ENCODE data around the gene PABPN1L.

The PABPN1L gene

GRCh38 chr16:88828711-88829110 is 37.7 kb downstream of the PABPN1L start:
- no CpG with 5 or more reads among the region's 24 CpGs for WGBS (ENCODE audit: extremely low coverage, insufficient coverage, low lambda C conversion rate)
- H4K8ac ChIP-seq (ENCODE audit: low read depth, low read length), result no peak overlapping the region

GRCh38 chr16:88827727-88828126 is 38.7 kb downstream of the PABPN1L start:
- Histone ChIP-seq H3K4me2 (ENCODE audit: low read length) (no peak overlapping the region), H3K36me3 (ENCODE audit: control insufficient read depth, insufficient read depth, low read length) (no peaks in the 10 kb centered on the region), H2BK120ac (ENCODE audit: low read depth, low read length) (no peak overlapping the region), H3K79me2 (ENCODE audit: control insufficient read depth, insufficient read depth, low read length) (no peaks in the 10 kb centered on the region), H3K23ac (ENCODE audit: low read length) (no peak overlapping the region), H3K18ac (ENCODE audit: low read length) (no peak overlapping the region), H3K56ac (ENCODE audit: low read length) (no peak overlapping the region), H4K8ac (ENCODE audit: low read depth, low read length) (no peak overlapping the region), H3K79me1 (ENCODE audit: low read length) (no peaks in the 10 kb centered on the region), H3K4me1 (ENCODE audit: control insufficient read depth, low read depth, low read length) (no peaks in the 10 kb centered on the region), H3K27me3 (ENCODE audit: insufficient read depth, low read length, poor library complexity) (no peaks in the 10 kb centered on the region), H3K9ac (ENCODE audit: low read length) (no peak overlapping the region), H2BK5ac (ENCODE audit: low read length) (no peak overlapping the region), H3K27ac (ENCODE audit: low read depth, low read length) (no peak overlapping the region), H2AK5ac (ENCODE audit: low read length) (no peak overlapping the region), H3K4ac (ENCODE audit: low read depth, low read length) (no peak overlapping the region), H2BK15ac (replicated peaks; ENCODE audit: low read depth) (no peak overlapping the region), H4K5ac (ENCODE audit: low read length) (no peak overlapping the region), H3K4me3 (ENCODE audit: low read length) (no peak overlapping the region)
- WGBS (ENCODE audit: extremely low coverage, insufficient coverage, low lambda C conversion rate), result no CpG with 5 or more reads among the region's 21 CpGs
- DNase-seq, result no peak

More at GRCh38 chr16:88828711-88829110, 37.7 kb downstream of the PABPN1L start:
- Histone ChIP-seq H2BK5ac (ENCODE audit: low read length) (no peak overlapping the region), H3K18ac (ENCODE audit: low read length) (no peak overlapping the region), H3K4me3 (ENCODE audit: low read length) (no peak overlapping the region), H3K4me2 (ENCODE audit: low read length) (no peak overlapping the region), H3K36me3 (ENCODE audit: control insufficient read depth, insufficient read depth, low read length) (no peaks in the 10 kb centered on the region), H3K4ac (ENCODE audit: low read depth, low read length) (no peak overlapping the region), H3K27me3 (ENCODE audit: insufficient read depth, low read length, poor library complexity) (no peaks in the 10 kb centered on the region), H2AK5ac (ENCODE audit: low read length) (no peak overlapping the region), H4K5ac (ENCODE audit: low read length) (no peak overlapping the region), H3K4me1 (ENCODE audit: control insufficient read depth, low read depth, low read length) (no peaks in the 10 kb centered on the region), H2BK15ac (replicated peaks; ENCODE audit: low read depth) (no peak overlapping the region), H3K23ac (ENCODE audit: low read length) (no peak overlapping the region), H3K56ac (ENCODE audit: low read length) (no peak overlapping the region), H3K79me2 (ENCODE audit: control insufficient read depth, insufficient read depth, low read length) (no peaks in the 10 kb centered on the region), H3K27ac (ENCODE audit: low read depth, low read length) (no peak overlapping the region), H3K9ac (ENCODE audit: low read length) (no peak overlapping the region), H2BK120ac (ENCODE audit: low read depth, low read length) (no peak overlapping the region), H3K79me1 (ENCODE audit: low read length) (no peaks in the 10 kb centered on the region)
- no peak for DNase-seq

- Histone ChIP-seq H3K4ac (ENCODE audit: low read depth, low read length) (no peak overlapping the region), H3K18ac (ENCODE audit: low read length) (no peak overlapping the region), H2AK5ac (ENCODE audit: low read length) (no peak overlapping the region), H2BK15ac (replicated peaks; ENCODE audit: low read depth) (no peak overlapping the region), H3K4me1 (ENCODE audit: control insufficient read depth, low read depth, low read length) (no peaks in the 10 kb centered on the region), H3K4me3 (ENCODE audit: low read length) (no peak overlapping the region), H4K5ac (ENCODE audit: low read length) (no peak overlapping the region), H3K27me3 (ENCODE audit: insufficient read depth, low read length, poor library complexity) (no peaks in the 10 kb centered on the region), H2BK5ac (ENCODE audit: low read length) (no peak overlapping the region), H3K79me2 (ENCODE audit: control insufficient read depth, insufficient read depth, low read length) (no peaks in the 10 kb centered on the region), H3K56ac (ENCODE audit: low read length) (no peak overlapping the region), H3K79me1 (ENCODE audit: low read length) (no peaks in the 10 kb centered on the region), H3K36me3 (ENCODE audit: control insufficient read depth, insufficient read depth, low read length) (no peaks in the 10 kb centered on the region), H3K23ac (ENCODE audit: low read length) (no peak overlapping the region), H2BK120ac (ENCODE audit: low read depth, low read length) (no peak overlapping the region), H3K4me2 (ENCODE audit: low read length) (no peak overlapping the region), H3K9ac (ENCODE audit: low read length) (no peak overlapping the region), H4K8ac (ENCODE audit: low read depth, low read length) (no peak overlapping the region), H3K27ac (ENCODE audit: low read depth, low read length) (no peak overlapping the region)
- no CpG with 5 or more reads among the region's 26 CpGs for WGBS (ENCODE audit: extremely low coverage, insufficient coverage, low lambda C conversion rate)
- no peak for DNase-seq
Measured at GRCh38 chr16:88826070-88826840, 40.2 kb downstream of the PABPN1L start.

GRCh38 chr16:88825146-88825545 is 41.3 kb downstream of the PABPN1L start:
- Histone ChIP-seq H3K4me1 (ENCODE audit: control insufficient read depth, low read depth, low read length) (no peaks in the 10 kb centered on the region), H3K79me2 (ENCODE audit: control insufficient read depth, insufficient read depth, low read length) (no peaks in the 10 kb centered on the region), H3K79me1 (ENCODE audit: low read length) (no peaks in the 10 kb centered on the region), H4K5ac (ENCODE audit: low read length) (no peak overlapping the region), H3K27me3 (ENCODE audit: insufficient read depth, low read length, poor library complexity) (no peaks in the 10 kb centered on the region), H3K18ac (ENCODE audit: low read length) (no peak overlapping the region), H3K56ac (ENCODE audit: low read length) (no peak overlapping the region), H3K23ac (ENCODE audit: low read length) (no peak overlapping the region), H2AK5ac (ENCODE audit: low read length) (no peak overlapping the region), H3K4ac (ENCODE audit: low read depth, low read length) (no peak overlapping the region), H4K8ac (ENCODE audit: low read depth, low read length) (no peak overlapping the region), H3K4me3 (ENCODE audit: low read length) (no peak overlapping the region), H3K9ac (ENCODE audit: low read length) (no peak overlapping the region), H3K36me3 (ENCODE audit: control insufficient read depth, insufficient read depth, low read length) (no peaks in the 10 kb centered on the region), H2BK15ac (replicated peaks; ENCODE audit: low read depth) (no peak overlapping the region), H2BK120ac (ENCODE audit: low read depth, low read length) (no peak overlapping the region), H2BK5ac (ENCODE audit: low read length) (no peak overlapping the region), H3K27ac (ENCODE audit: low read depth, low read length) (no peak overlapping the region), H3K4me2 (ENCODE audit: low read length) (no peak overlapping the region)
- DNase-seq, result no peak
- whole genome bisulfite sequencing (ENCODE audit: extremely low coverage, insufficient coverage, low lambda C conversion rate), result no CpG with 5 or more reads among the region's 12 CpGs

- H3K79me1 ChIP-seq (ENCODE audit: low read length), result no peaks in the 10 kb centered on the region
- no peak overlapping the region for H3K9ac ChIP-seq (ENCODE audit: low read length)
- no peak overlapping the region for H3K23ac ChIP-seq (ENCODE audit: low read length)
- H2BK120ac ChIP-seq (ENCODE audit: low read depth, low read length), result no peak overlapping the region
- WGBS (ENCODE audit: extremely low coverage, insufficient coverage, low lambda C conversion rate), result no CpG with 5 or more reads among the region's 33 CpGs
- H3K18ac ChIP-seq (ENCODE audit: low read length), result no peak overlapping the region
- H3K4ac ChIP-seq (ENCODE audit: low read depth, low read length), result no peak overlapping the region
- no peak overlapping the region for H3K56ac ChIP-seq (ENCODE audit: low read length)
- H2AK5ac ChIP-seq (ENCODE audit: low read length), result no peak overlapping the region
- no peak overlapping the region for H3K4me2 ChIP-seq (ENCODE audit: low read length)
- no peaks in the 10 kb centered on the region for H3K4me1 ChIP-seq (ENCODE audit: control insufficient read depth, low read depth, low read length)
- H3K27me3 ChIP-seq (ENCODE audit: insufficient read depth, low read length, poor library complexity), result no peaks in the 10 kb centered on the region
- no peak overlapping the region for H2BK5ac ChIP-seq (ENCODE audit: low read length)
- H3K27ac ChIP-seq (ENCODE audit: low read depth, low read length), result no peak overlapping the region
- H4K8ac ChIP-seq (ENCODE audit: low read depth, low read length), result no peak overlapping the region
- H3K4me3 ChIP-seq (ENCODE audit: low read length), result no peak overlapping the region
- H4K5ac ChIP-seq (ENCODE audit: low read length), result no peak overlapping the region
- no peaks in the 10 kb centered on the region for H3K79me2 ChIP-seq (ENCODE audit: control insufficient read depth, insufficient read depth, low read length)
- DNase-seq, result no peak
- H2BK15ac ChIP-seq (replicated peaks; ENCODE audit: low read depth), result no peak overlapping the region
- H3K36me3 ChIP-seq (ENCODE audit: control insufficient read depth, insufficient read depth, low read length), result no peaks in the 10 kb centered on the region
Measured at GRCh38 chr16:88824256-88825077, 42.0 kb downstream of the PABPN1L start.

Measured in mesendoderm (in vitro differentiated cells).